ENCODE results near the gene RENBP.

Gene RENBP

DNA sequence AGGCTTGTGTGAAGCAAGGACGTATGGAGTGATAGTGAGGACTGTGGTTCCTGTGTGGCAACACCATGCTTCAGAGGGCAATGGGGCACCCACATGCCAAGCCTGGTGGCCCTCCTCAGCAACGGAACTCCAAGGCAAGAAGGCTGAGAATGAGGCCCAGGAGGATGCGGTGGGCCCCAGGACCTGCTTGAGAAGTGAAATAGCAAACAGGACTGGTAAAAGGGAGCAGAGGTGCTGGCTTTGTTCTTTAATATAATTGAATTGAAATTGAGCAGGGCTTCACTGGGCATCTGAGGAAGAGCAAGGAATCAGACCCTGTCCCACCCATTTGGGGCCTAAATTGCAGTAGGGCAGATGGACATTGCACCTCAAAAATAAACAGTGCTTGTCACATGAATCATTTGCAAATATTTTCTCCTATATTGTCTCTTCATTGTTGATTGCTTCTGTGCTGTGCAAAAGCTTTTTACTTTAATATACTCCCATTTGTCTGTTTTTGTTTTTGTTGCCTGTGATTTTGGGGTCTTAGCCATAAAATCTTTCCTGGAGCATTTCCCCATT lies 30.4 kb upstream of the RENBP start:
- Histone ChIP-seq H3K9me3 (ENCODE audit: insufficient read depth, low read depth, low read length) (no peaks in the 10 kb centered on the region), H4K12ac (ENCODE audit: low read depth, low read length) (no peak overlapping the region), H3K9ac (ENCODE audit: low read length) (no peak overlapping the region), H3K27ac (ENCODE audit: low read depth, low read length) (no peak overlapping the region), H2BK120ac (ENCODE audit: insufficient read depth, low read length, poor library complexity) (no peak overlapping the region), H3K14ac (ENCODE audit: low read length) (no peak overlapping the region), H3K4me2 (ENCODE audit: low read length) (no peak overlapping the region), H3K4me3 (ENCODE audit: low read depth, low read length) (no peak overlapping the region), H2BK5ac (ENCODE audit: low read depth, low read length, poor library complexity) (no peak overlapping the region), H2AK5ac (ENCODE audit: low read length) (no peak overlapping the region), H3K4ac (ENCODE audit: low read depth, low read length) (no peak overlapping the region), H3K79me1 (ENCODE audit: low read length) (peaks cover 21% of the 10 kb centered on the region), H4K91ac (ENCODE audit: low read depth, low read length) (no peak overlapping the region), H4K8ac (ENCODE audit: low read depth, low read length) (no peak overlapping the region), H3K27me3 (ENCODE audit: insufficient read depth, low read length) (no peaks in the 10 kb centered on the region), H3K79me2 (ENCODE audit: control insufficient read depth, insufficient read depth, low read length, poor library complexity) (peaks cover 14% of the 10 kb centered on the region), H2AFZ (ENCODE audit: insufficient read depth, low read length, poor library complexity) (no peak overlapping the region), H3K18ac (ENCODE audit: low read length) (no peak overlapping the region), H3K4me1 (ENCODE audit: control insufficient read depth in 1 of 2, insufficient read depth in 2 of 2, low read length in 2 of 2) (peaks cover 0 to 5% of the 10 kb centered on the region in 2 experiments), H3K36me3 (ENCODE audit: control insufficient read depth in 1 of 2, insufficient read depth in 2 of 2, low read length in 2 of 2) (no peaks in the 10 kb centered on the region), H3K23ac (ENCODE audit: low read length) (no peak overlapping the region), H2BK12ac (ENCODE audit: low read length) (no peak overlapping the region)
- no CpG with 5 or more reads among the region's 3 CpGs for WGBS (ENCODE audit: extremely low coverage, insufficient coverage, insufficient read length)
- DNase-seq, result no peak

DNA sequence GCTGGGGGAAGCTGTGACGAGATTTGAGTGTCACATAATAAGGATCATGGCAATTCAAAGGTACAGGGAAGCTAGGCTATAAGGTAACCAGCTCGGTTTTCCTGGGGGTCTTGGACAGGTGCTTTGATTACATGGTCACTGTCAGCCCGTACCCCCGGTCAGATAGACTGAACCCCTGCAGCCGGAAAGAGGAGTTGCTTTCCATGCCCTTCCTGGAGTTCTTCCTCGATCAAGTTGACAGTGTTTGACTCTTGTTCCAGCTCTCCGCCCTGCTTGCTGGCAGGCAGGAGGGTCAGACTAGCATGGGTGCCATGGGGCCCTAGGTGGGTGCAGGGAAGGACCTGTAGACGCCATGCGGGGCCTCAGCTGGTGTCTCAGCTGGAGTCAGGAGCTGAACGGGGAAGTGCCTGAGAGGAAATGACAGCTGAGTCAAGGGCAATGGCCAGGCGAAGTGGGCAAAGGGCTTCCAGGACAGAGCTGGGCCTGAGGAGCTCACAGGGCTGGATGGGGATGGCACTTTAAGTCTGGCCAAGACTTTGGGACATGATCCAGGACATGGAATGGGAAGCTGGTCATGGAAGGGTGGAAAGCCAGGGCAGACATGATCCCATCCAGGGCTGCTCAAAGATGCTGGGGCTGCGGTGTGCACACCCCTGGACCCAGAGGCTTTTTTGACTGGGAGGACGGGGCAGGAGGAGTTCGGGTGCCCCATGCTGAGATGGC lies 29.7 kb upstream of the RENBP start:
- DNase-seq, result no peak
- H4K91ac ChIP-seq (ENCODE audit: low read depth, low read length), result no peak overlapping the region
- H3K79me1 ChIP-seq (ENCODE audit: low read length), result peaks cover 21% of the 10 kb centered on the region
- H3K4me2 ChIP-seq (ENCODE audit: low read length), result no peak overlapping the region
- WGBS (ENCODE audit: extremely low coverage, insufficient coverage, insufficient read length), result no CpG with 5 or more reads among the region's 14 CpGs
- no peak overlapping the region for H3K4ac ChIP-seq (ENCODE audit: low read depth, low read length)
- no peaks in the 10 kb centered on the region for H3K9me3 ChIP-seq (ENCODE audit: insufficient read depth, low read depth, low read length)
- H3K4me1 ChIP-seq (ENCODE audit: control insufficient read depth in 1 of 2, insufficient read depth in 2 of 2, low read length in 2 of 2), result peaks cover 3 to 5% of the 10 kb centered on the region in 2 experiments
- H3K14ac ChIP-seq (ENCODE audit: low read length), result no peak overlapping the region
- no peak overlapping the region for H2AK5ac ChIP-seq (ENCODE audit: low read length)
- no peaks in the 10 kb centered on the region for H3K36me3 ChIP-seq (ENCODE audit: control insufficient read depth in 1 of 2, insufficient read depth in 2 of 2, low read length in 2 of 2)
- H2BK12ac ChIP-seq (ENCODE audit: low read length), result no peak overlapping the region
- no peak overlapping the region for H3K18ac ChIP-seq (ENCODE audit: low read length)
- no peak overlapping the region for H2BK5ac ChIP-seq (ENCODE audit: low read depth, low read length, poor library complexity)
- H3K27me3 ChIP-seq (ENCODE audit: insufficient read depth, low read length), result no peaks in the 10 kb centered on the region
- H4K12ac ChIP-seq (ENCODE audit: low read depth, low read length), result no peak overlapping the region
- H2BK120ac ChIP-seq (ENCODE audit: insufficient read depth, low read length, poor library complexity), result no peak overlapping the region
- no peak overlapping the region for H3K27ac ChIP-seq (ENCODE audit: low read depth, low read length)
- no peak overlapping the region for H4K8ac ChIP-seq (ENCODE audit: low read depth, low read length)
- H2AFZ ChIP-seq (ENCODE audit: insufficient read depth, low read length, poor library complexity), result no peak overlapping the region
- H3K79me2 ChIP-seq (ENCODE audit: control insufficient read depth, insufficient read depth, low read length, poor library complexity), result peaks cover 20% of the 10 kb centered on the region
- no peak overlapping the region for H3K23ac ChIP-seq (ENCODE audit: low read length)
- no peak overlapping the region for H3K4me3 ChIP-seq (ENCODE audit: low read depth, low read length)
- no peak overlapping the region for H3K9ac ChIP-seq (ENCODE audit: low read length)

DNA sequence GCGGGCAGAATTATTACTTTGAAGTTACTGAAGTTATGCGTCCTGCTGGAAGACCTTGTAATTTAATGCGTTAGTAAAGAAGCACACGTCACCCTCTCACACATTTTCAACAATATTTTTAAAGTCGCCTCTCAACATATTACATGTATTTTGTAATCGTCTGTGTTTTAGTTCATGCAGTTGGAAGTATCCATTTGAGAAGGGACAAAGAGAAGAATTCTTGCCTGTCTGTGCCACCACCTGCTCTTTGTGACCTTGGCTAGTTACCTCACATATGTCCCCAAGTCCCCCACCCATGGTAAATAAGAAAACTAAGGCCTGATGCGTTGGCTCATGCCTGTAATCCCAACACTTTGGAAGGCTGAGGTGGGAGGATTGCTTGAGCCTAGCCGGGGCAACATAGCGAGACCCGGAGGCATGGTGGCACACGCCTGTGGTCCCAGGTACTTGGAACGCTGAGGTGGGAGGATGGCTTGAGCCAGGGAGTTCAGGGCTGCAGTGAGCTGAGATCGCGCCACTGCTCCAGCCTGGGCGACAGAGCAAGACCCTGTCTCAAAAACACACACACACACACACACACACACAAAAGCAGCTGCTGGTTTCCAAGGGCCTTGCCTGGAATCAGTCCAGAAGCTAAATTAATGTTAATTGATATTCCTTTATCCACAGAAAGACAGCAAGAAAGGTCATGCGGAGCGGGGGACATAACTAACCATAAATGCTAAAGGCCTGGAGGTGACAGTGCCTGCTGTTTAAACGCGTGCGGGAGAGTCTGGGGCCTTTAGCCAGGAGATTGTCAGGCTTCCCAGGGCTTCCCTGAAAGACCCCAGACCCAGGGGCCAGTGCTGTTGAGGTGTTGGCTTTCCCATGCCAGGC lies 28.9 kb upstream of the RENBP start:
- Histone ChIP-seq H3K23ac (ENCODE audit: low read length) (no peak overlapping the region), H2AFZ (ENCODE audit: insufficient read depth, low read length, poor library complexity) (no peak overlapping the region), H3K4me1 (ENCODE audit: control insufficient read depth in 1 of 2, insufficient read depth in 2 of 2, low read length in 2 of 2) (peaks cover 7 to 11% of the 10 kb centered on the region in 2 experiments), H3K9ac (ENCODE audit: low read length) (peak overlapping the region; percentile 74), H3K4me2 (ENCODE audit: low read length) (peak overlapping the region; percentile 81), H2BK120ac (ENCODE audit: insufficient read depth, low read length, poor library complexity) (peak overlapping the region; percentile 40), H3K27ac (ENCODE audit: low read depth, low read length) (peak overlapping the region; percentile 99), H3K18ac (ENCODE audit: low read length) (peak overlapping the region; percentile 6), H2BK5ac (ENCODE audit: low read depth, low read length, poor library complexity) (peak overlapping the region; percentile 9), H4K12ac (ENCODE audit: low read depth, low read length) (peak overlapping the region; percentile 14), H4K91ac (ENCODE audit: low read depth, low read length) (peak overlapping the region; percentile 77), H3K14ac (ENCODE audit: low read length) (peak overlapping the region; percentile 33), H3K27me3 (ENCODE audit: insufficient read depth, low read length) (no peaks in the 10 kb centered on the region), H3K79me2 (ENCODE audit: control insufficient read depth, insufficient read depth, low read length, poor library complexity) (peaks cover 28% of the 10 kb centered on the region), H3K4me3 (ENCODE audit: low read depth, low read length) (peak overlapping the region; percentile 81), H2BK12ac (ENCODE audit: low read length) (no peak overlapping the region), H4K8ac (ENCODE audit: low read depth, low read length) (peak overlapping the region; percentile 53), H3K36me3 (ENCODE audit: control insufficient read depth in 1 of 2, insufficient read depth in 2 of 2, low read length in 2 of 2) (peaks cover 5 to 7% of the 10 kb centered on the region in 2 experiments), H3K9me3 (ENCODE audit: insufficient read depth, low read depth, low read length) (no peaks in the 10 kb centered on the region), H3K79me1 (ENCODE audit: low read length) (peaks cover 21% of the 10 kb centered on the region), H3K4ac (ENCODE audit: low read depth, low read length) (peak overlapping the region; percentile 26), H2AK5ac (ENCODE audit: low read length) (peak overlapping the region; percentile 23)
- DNase-seq, result no peak
- no CpG with 5 or more reads among the region's 20 CpGs for WGBS (ENCODE audit: extremely low coverage, insufficient coverage, insufficient read length)

DNA sequence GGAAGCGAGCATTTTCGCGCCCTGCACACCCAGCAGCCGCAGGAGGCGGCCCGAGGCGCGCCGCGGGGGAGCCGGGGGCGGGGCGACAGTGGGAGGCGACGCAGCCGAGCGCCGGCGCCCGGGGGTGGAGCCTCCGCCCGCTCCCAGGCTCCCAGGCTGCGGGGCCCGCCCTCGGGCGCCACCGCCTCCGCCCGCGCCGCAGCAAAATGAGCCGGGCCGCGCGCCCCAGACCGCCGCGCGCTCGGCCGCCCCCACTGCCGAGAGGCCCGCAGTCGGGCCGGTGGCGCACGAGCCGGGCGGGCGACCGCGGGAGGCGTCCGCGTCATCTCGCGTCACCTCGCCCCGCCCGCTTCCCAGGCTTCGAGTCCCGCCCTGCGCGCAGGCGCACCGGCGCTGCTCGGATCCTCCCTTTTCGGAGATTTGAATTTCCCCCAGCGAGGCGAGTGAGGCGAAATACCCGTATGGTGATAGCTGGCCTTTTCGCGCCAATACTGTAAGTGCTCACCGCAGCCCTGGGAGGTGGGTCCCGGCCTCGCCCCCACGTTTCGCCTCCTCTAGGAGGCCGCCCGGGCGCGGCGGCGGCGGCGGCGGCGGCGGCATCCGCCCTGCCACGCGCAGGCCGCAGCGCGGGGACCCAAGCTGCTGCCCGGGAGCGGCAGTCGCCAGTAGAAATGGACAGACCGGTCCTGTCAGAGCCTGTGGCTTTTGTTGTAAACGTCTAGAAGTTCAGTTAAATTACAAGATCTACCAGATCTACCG lies 28.1 kb upstream of the RENBP start, which contains the start of gene TMEM187:
Gene TMEM187 (plus strand): TSS at position 387 of the 759 bp plus-strand sequence. CDS start 9,309 bp downstream, outside the sequence.
- H3K23ac ChIP-seq (ENCODE audit: low read length), result no peak within 1 kb of the TSS
- peak within 1 kb of the TSS; percentile 95 for H3K14ac ChIP-seq (ENCODE audit: low read length)
- H3K9me3 ChIP-seq (ENCODE audit: insufficient read depth, low read depth, low read length), result no peaks in the 10 kb centered on the region
- peak within 1 kb of the TSS; percentile 88 for H2AFZ ChIP-seq (ENCODE audit: insufficient read depth, low read length, poor library complexity)
- H2BK5ac ChIP-seq (ENCODE audit: low read depth, low read length, poor library complexity), result peak within 1 kb of the TSS; percentile 99
- peak within 1 kb of the TSS; percentile 89 for H4K8ac ChIP-seq (ENCODE audit: low read depth, low read length)
- H2AK5ac ChIP-seq (ENCODE audit: low read length), result peak within 1 kb of the TSS; percentile 99
- H3K4me2 ChIP-seq (ENCODE audit: low read length), result peak within 1 kb of the TSS; percentile 81
- peak; percentile 80 to 97 for DNase-seq
- WGBS (ENCODE audit: extremely low coverage, insufficient coverage, insufficient read length), result no CpG with 5 or more reads among the region's 103 CpGs
- peaks cover 7 to 12% of the 10 kb centered on the region in 2 experiments for H3K4me1 ChIP-seq (ENCODE audit: control insufficient read depth in 1 of 2, insufficient read depth in 2 of 2, low read length in 2 of 2)
- H3K4me3 ChIP-seq (ENCODE audit: low read depth, low read length), result peak within 1 kb of the TSS; percentile 98
- H3K79me2 ChIP-seq (ENCODE audit: control insufficient read depth, insufficient read depth, low read length, poor library complexity), result peaks cover 36% of the 10 kb centered on the region
- peak within 1 kb of the TSS; percentile 99 for H4K12ac ChIP-seq (ENCODE audit: low read depth, low read length)
- no peaks in the 10 kb centered on the region for H3K27me3 ChIP-seq (ENCODE audit: insufficient read depth, low read length)
- H2BK12ac ChIP-seq (ENCODE audit: low read length), result no peak within 1 kb of the TSS
- peak within 1 kb of the TSS; percentile 96 for H4K91ac ChIP-seq (ENCODE audit: low read depth, low read length)
- peaks cover 10 to 12% of the 10 kb centered on the region in 2 experiments for H3K36me3 ChIP-seq (ENCODE audit: control insufficient read depth in 1 of 2, insufficient read depth in 2 of 2, low read length in 2 of 2)
- peak within 1 kb of the TSS; percentile 99 for H3K9ac ChIP-seq (ENCODE audit: low read length)
- H3K79me1 ChIP-seq (ENCODE audit: low read length), result peaks cover 21% of the 10 kb centered on the region
- H3K27ac ChIP-seq (ENCODE audit: low read depth, low read length), result peak within 1 kb of the TSS; percentile 99
- H2BK120ac ChIP-seq (ENCODE audit: insufficient read depth, low read length, poor library complexity), result peak within 1 kb of the TSS; percentile 77
- H3K4ac ChIP-seq (ENCODE audit: low read depth, low read length), result peak within 1 kb of the TSS; percentile 92
- peak within 1 kb of the TSS; percentile 99 for H3K18ac ChIP-seq (ENCODE audit: low read length)

Measured in trophoblast cell (in vitro differentiated cells and primary cell).